GM12878 (cell line): ENCODE results near the gene DENND1B.

Source experiments
- BCLAF1 ChIP-seq: fragments of 450-650 bp; IDR thresholded peaks from 2 replicates; pipeline ENCODE4 v1.6.1; 2017; ENCODE audit warnings: antibody characterized with exemption, mild to moderate bottlenecking, moderate library complexity
- CEBPB ChIP-seq, 2 experiments: fragments of 150-350 bp in 1 of 2; IDR thresholded peaks; 2 replicates each; pipeline ENCODE4 v1.6.1; 2012 to 2014; ENCODE audit warnings: low read depth in 2 of 2, low read length in 2 of 2, borderline replicate concordance in 1 of 2, inconsistent platforms in 1 of 2
- CREB1 ChIP-seq: IDR thresholded peaks from 2 replicates; pipeline ENCODE4 v1.6.1; 2012; ENCODE audit warnings: low read depth, mild to moderate bottlenecking, inconsistent platforms
- CTCF ChIP-seq, 3 experiments: IDR thresholded peaks in 2 of 3; conservative IDR thresholded peaks in 1 of 3; 2 replicates each; pipeline ENCODE4 v1.5.1; 2011; ENCODE audit warnings: low read depth in 3 of 3, low read length in 3 of 3, mild to moderate bottlenecking in 3 of 3, control low read depth in 2 of 3, moderate library complexity in 2 of 3, inconsistent platforms in 1 of 3, mixed read lengths in 1 of 3; ENCODE audit not compliant: control insufficient read depth in 2 of 3, insufficient read depth in 1 of 3; ENCODE audit errors: extremely low read depth in 1 of 3
- EP300 ChIP-seq, 2 experiments: fragments of 150-350 bp in 1 of 2; IDR thresholded peaks; 2 replicates each; pipeline ENCODE4 v1.6.1; 2011 to 2012; ENCODE audit warnings: low read depth in 2 of 2, low read length in 2 of 2, borderline replicate concordance in 1 of 2, improper control_type of control experiment in 1 of 2, inconsistent platforms in 1 of 2; ENCODE audit not compliant: control insufficient read depth in 1 of 2
- KDM1A ChIP-seq: fragments of 200-600 bp; sonication (generic); IDR thresholded peaks from 2 replicates; pipeline ENCODE4 v1.6.1; 2016; ENCODE audit warnings: borderline replicate concordance
- NFYA ChIP-seq: IDR thresholded peaks from 2 replicates; pipeline ENCODE4 v1.6.1; 2011; ENCODE audit warnings: low read depth, mild to moderate bottlenecking, low read length, improper control_type of control experiment, borderline replicate concordance
- NRF1 ChIP-seq: conservative IDR thresholded peaks from 2 replicates; pipeline ENCODE4 v1.6.1; 2011; ENCODE audit warnings: mild to moderate bottlenecking, low read depth, low read length, improper control_type of control experiment
- POLR2AphosphoS5 ChIP-seq: IDR thresholded peaks from 2 replicates; pipeline ENCODE4 v1.6.1; 2011; ENCODE audit warnings: mild to moderate bottlenecking, low read length, inconsistent platforms
- RELB ChIP-seq: fragments of 450-650 bp; IDR thresholded peaks from 2 replicates; pipeline ENCODE4 v1.6.1; 2017; ENCODE audit warnings: low read depth, mild to moderate bottlenecking, moderate library complexity
- TARDBP ChIP-seq: IDR thresholded peaks from 2 replicates; pipeline ENCODE4 v1.6.1; 2016; ENCODE audit warnings: borderline replicate concordance
- ZNF24 ChIP-seq: fragments of 450-650 bp; IDR thresholded peaks from 2 replicates; pipeline ENCODE4 v1.6.1; 2017; ENCODE audit warnings: antibody characterized with exemption, mild to moderate bottlenecking
- ZZZ3 ChIP-seq: IDR thresholded peaks from 2 replicates; pipeline ENCODE4 v1.6.1; 2011; ENCODE audit warnings: low read depth; ENCODE audit not compliant: control insufficient read depth, insufficient read length

- TF ChIP-seq TARDBP (no peak), KDM1A (no peak), POLR2AphosphoS5 (no peak), ZZZ3 (no peak), EP300 (IDR thresholded peaks at IDR 0.05; ENCODE audit: borderline replicate concordance in 1 of 2, control insufficient read depth in 1 of 2, low read depth in 2 of 2, low read length in 2 of 2) (no peak), CTCF (IDR thresholded peaks at IDR 0.05 in 2 of 3, conservative IDR thresholded peaks at IDR 0.05 in 1 of 3; ENCODE audit: control insufficient read depth in 2 of 3, extremely low read depth in 1 of 3, insufficient read depth in 1 of 3, low read depth in 3 of 3, low read length in 3 of 3) (no peak), NRF1 (no peak), CEBPB (IDR thresholded peaks at IDR 0.05; ENCODE audit: borderline replicate concordance in 1 of 2, low read depth in 2 of 2, low read length in 2 of 2) (no peak), CREB1 (no peak), NFYA (no peak), ZNF24 (no peak), BCLAF1 (no peak), RELB (no peak)
These were observed 7.1 kb downstream of the DENND1B start for GRCh38 chr1:197768014-197768805.
